Amniotic epithelial cell (primary cell): Measurements from ENCODE around the gene DCST1.
A peak's percentile ranks its signal among the peaks of the same experiment; 100 is the strongest.

Experiments
- DNase-seq: peaks from one replicate; pipeline ENCODE4 v3.0.0-alpha.2; 2010; ENCODE audit warnings: low read depth

DCST1 gene

GRCh38 chr1:155032886-155033285 lies 738 bp upstream of the DCST1 start:
- no peak for DNase-seq

DNA sequence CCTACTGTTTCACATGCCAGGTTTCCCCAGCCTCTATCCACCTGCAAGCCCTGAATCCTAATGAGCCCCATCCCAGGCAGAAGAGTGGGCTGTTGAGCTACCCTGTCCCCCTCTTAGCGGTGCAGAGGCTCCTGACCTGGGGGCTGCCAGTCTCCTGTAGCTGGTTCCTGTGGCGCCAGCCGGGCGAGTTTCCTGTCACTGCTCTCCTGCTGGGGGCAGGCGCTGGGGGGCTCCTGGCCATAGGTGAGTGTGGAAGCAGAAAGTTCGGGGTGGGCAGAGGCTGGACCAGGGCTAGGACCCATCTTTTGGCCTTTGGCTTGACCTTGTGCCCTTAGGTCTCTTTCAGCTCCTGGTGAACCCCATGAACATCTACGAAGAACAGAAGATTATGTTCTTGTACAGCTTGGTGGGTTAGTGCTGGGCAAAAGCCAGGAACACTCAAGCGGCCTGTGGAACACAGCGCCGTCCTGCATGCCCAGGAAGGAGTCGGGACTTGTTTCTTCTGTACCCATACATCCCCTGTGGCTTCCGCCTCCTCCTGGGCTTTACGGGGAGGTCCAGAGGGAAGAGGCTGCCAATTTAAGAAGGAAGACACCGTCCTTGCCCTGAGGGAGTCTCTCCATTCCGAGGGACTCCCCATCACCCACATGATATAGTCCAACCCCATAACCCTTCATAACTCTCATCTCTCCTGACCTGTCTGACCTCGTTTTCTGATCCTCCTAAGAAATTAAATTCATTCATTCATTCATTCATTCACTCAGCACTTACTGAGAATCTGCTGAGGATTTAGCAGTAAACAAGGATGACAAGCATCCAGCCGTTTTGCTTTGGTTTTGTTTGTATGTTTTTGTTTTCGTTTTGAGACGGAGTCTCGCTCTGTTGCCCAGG lies 939 bp downstream of the DCST1 start:
- no peak for DNase-seq

- no peak for DNase-seq
Measured at GRCh38 chr1:155035936-155036335, 2.3 kb downstream of the DCST1 start.

- no peak for DNase-seq
Measured at GRCh38 chr1:155037043-155037442, 3.4 kb downstream of the DCST1 start.

GRCh38 chr1:155037851-155038441 lies 4.3 kb downstream of the DCST1 start:
- DNase-seq, result no peak

GRCh38 chr1:155038602-155039307 lies 5.1 kb downstream of the DCST1 start:
- DNase-seq, result peak; percentile 84

DNA sequence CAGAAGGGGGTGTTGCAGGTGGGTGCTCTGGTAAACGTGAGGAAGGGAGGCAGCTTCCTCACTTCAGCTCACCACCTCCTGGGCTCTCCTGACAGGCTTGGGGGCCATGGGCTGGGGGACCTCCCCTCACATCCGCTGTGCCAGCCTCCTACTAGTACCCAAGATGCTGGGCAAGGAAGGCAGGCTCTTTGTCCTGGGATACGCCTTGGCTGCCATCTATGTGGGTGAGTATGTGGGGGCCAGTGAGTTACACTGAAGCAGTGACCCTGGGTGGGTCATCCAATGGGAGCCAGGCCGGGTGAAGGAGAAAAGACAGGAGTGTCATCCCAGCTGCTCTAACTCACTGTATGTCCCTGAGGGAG lies 5.7 kb downstream of the DCST1 start:
- DNase-seq, result no peak

DNA sequence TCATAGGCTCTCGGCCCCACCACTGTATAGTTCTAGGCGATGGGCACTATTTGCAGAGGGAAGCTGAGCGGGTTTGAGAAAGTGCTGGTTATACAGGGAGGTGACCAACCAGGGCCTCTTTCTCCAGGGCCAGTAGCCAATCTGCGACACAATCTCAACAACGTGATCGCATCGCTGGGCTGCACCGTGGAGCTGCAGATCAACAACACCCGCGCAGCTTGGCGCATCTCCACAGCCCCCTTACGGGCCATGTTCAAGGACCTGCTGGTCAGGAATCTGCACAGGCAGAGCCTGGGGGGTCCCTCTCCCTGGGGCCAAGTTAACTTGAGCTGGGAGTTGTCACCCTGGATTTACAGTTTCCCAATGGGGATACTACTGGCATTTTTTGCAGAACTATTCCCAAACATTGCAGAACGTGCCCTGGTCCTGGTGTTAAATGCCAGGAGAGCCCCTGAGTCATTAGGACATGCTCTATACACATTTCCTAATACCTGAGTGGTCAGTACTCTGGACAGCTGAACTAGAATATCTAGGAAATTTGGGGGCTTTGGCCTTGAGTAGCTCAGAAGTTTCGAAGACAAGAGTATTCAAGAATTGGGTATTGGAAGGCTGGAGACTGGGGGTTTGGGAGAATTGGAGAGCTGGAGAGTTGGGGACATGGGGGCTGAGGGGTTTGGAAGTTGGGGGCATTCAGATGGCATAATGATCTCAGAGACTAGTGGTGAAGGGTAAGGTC lies 6.9 kb downstream of the DCST1 start:
- DNase-seq, result no peak

GRCh38 chr1:155042789-155043188 lies 9.2 kb downstream of the DCST1 start:
- no peak for DNase-seq

- no peak for DNase-seq
Measured at GRCh38 chr1:155043301-155043702, 9.7 kb downstream of the DCST1 start.

DNA sequence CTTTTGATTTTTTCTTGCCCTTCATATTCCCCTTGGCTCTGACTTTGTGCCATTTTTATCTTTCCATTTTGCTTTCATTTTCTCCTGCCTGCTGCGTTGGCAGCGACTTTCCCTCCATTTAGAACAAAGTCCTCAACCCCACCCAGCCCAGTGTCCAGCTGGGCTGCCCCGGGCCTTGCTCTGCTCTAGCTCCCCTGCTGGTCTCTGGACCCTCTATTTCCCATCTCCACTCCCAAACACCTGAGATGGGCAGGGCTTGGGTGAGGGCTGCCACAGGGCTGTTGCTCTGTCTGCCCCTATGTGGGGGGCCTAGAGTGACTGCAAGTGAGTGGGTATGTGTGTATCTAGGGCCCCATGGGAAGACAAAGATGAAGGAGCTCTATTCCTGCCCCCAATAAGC lies 10.2 kb downstream of the DCST1 start:
- no peak for DNase-seq

GRCh38 chr1:155044365-155044764 lies 10.7 kb downstream of the DCST1 start:
- no peak for DNase-seq

- DNase-seq, result peak; percentile 80
Measured at GRCh38 chr1:155044812-155045657, 11.4 kb downstream of the DCST1 start.

GRCh38 chr1:155048449-155049334 lies 15.1 kb downstream of the DCST1 start:
- DNase-seq, result no peak

GRCh38 chr1:155049651-155050559 lies 16.3 kb downstream of the DCST1 start:
- DNase-seq, result peak; percentile 29

- peak; percentile 46 for DNase-seq
Measured at GRCh38 chr1:155050560-155051341, 17.1 kb downstream of the DCST1 start, which contains the start of gene ADAM15. Gene ADAM15, plus strand, starts transcription at chr1:155051316. Its CDS starts 71 bp downstream, at chr1:155051387.

DNA sequence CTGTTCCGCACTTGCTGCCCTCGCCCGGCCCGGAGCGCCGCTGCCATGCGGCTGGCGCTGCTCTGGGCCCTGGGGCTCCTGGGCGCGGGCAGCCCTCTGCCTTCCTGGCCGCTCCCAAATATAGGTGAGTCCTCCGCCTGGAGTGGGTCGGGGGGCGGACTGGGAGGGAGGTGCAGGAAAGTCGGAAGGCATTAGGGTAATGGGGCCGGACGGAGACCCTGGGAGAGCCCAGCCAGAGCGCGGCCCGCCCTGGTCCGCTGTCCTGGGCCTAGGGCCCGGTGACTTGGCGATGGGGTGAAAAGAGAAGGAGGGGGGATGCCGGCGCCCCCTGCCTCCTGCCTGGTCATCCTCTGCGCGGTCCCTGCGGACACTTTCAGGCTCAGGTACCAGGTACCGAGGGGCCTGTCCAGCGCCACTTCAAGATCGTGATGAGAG lies 17.7 kb downstream of the DCST1 start:
- DNase-seq, result no peak

GRCh38 chr1:155051777-155052398 lies 18.3 kb downstream of the DCST1 start:
- no peak for DNase-seq
